ENCODE data around the gene TMEM245.

DNA sequence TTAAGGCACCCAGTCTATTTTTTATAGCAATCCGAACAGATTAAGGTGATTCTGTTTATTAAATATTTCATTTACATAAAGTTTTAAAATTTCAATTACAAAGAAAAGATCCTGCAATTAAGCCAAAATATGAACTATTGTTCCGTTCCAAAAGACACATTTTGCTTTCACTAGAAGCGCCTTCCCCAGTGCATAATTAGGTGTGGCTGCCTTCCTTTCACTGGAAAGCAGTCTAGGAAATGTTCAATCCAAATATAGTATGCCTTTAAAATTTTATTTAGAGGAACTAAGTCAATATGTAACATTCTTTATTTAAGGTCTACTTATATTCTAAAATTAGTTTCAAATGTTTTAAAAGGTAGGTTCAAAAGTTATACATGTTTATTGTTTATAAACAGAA is 114.1 kb downstream of the TMEM245 start:
- TF ChIP-seq, protein P1, sequence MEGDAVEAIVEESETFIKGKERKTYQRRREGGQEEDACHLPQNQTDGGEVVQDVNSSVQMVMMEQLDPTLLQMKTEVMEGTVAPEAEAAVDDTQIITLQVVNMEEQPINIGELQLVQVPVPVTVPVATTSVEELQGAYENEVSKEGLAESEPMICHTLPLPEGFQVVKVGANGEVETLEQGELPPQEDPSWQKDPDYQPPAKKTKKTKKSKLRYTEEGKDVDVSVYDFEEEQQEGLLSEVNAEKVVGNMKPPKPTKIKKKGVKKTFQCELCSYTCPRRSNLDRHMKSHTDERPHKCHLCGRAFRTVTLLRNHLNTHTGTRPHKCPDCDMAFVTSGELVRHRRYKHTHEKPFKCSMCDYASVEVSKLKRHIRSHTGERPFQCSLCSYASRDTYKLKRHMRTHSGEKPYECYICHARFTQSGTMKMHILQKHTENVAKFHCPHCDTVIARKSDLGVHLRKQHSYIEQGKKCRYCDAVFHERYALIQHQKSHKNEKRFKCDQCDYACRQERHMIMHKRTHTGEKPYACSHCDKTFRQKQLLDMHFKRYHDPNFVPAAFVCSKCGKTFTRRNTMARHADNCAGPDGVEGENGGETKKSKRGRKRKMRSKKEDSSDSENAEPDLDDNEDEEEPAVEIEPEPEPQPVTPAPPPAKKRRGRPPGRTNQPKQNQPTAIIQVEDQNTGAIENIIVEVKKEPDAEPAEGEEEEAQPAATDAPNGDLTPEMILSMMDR (IDR thresholded peaks at IDR 0.05): no peak
- TF ChIP-seq POLR2A (IDR thresholded peaks at IDR 0.05): no peak
